Hypothalamus (tissue), 51 donors: ENCODE data around the gene NHLH1.

Experiments
- DNase-seq, 51 donors: peaks; one replicate each; lab custom pipeline; 2025; lab: John Stamatoyannopoulos, UW

Gene NHLH1

GRCh38 chr1:160366731-160367515 is at the start of gene NHLH1:
TSS of gene NHLH1 (plus strand) at chr1:160367071. CDS start at chr1:160370732, 3,661 bp downstream.
- no peak for DNase-seq

- DNase-seq, result no peak
Observed at GRCh38 chr1:160322831-160323230, 44.0 kb upstream of the NHLH1 start.

GRCh38 chr1:160325252-160325651 is 41.6 kb upstream of the NHLH1 start:
- DNase-seq, result no peak

- no peak for DNase-seq
Observed at GRCh38 chr1:160326418-160326817, 40.5 kb upstream of the NHLH1 start.

GRCh38 chr1:160328184-160328583 is 38.7 kb upstream of the NHLH1 start:
- DNase-seq, result peak in 5 of 51 donors; percentile 24 to 71 (median 28)

GRCh38 chr1:160330119-160330518 is 36.8 kb upstream of the NHLH1 start:
- no peak for DNase-seq

GRCh38 chr1:160332516-160332915 is 34.4 kb upstream of the NHLH1 start:
- DNase-seq, result no peak

GRCh38 chr1:160338580-160338979 is 28.3 kb upstream of the NHLH1 start:
- DNase-seq, result no peak

GRCh38 chr1:160340146-160340545 is 26.7 kb upstream of the NHLH1 start:
- no peak for DNase-seq

GRCh38 chr1:160340866-160341265 is 26.0 kb upstream of the NHLH1 start:
- no peak for DNase-seq

- DNase-seq, result no peak
Observed at GRCh38 chr1:160342526-160342925, 24.3 kb upstream of the NHLH1 start.

GRCh38 chr1:160342953-160343869 is 23.7 kb upstream of the NHLH1 start, which contains the start of the genes COPA and NCSTN:
TSS of gene COPA (minus strand) at chr1:160343250. CDS start at chr1:160343170, 80 bp downstream.
TSS of gene NCSTN (plus strand) at chr1:160343383. CDS start at chr1:160343397, 14 bp downstream.
- peak; percentile 48 to 94 (median 85) for DNase-seq

GRCh38 chr1:160344241-160344640 is 22.6 kb upstream of the NHLH1 start:
- no peak for DNase-seq

GRCh38 chr1:160344936-160345335 is 21.9 kb upstream of the NHLH1 start:
- DNase-seq, result no peak

GRCh38 chr1:160346463-160346862 is 20.4 kb upstream of the NHLH1 start:
- no peak for DNase-seq

- DNase-seq, result no peak
Observed at GRCh38 chr1:160346958-160347357, 19.9 kb upstream of the NHLH1 start.

- DNase-seq, result no peak
Observed at GRCh38 chr1:160351629-160352028, 15.2 kb upstream of the NHLH1 start.

- no peak for DNase-seq
Observed at GRCh38 chr1:160352555-160352954, 14.3 kb upstream of the NHLH1 start.

GRCh38 chr1:160353223-160353622 is 13.6 kb upstream of the NHLH1 start:
- DNase-seq, result no peak

GRCh38 chr1:160354388-160354985 is 12.4 kb upstream of the NHLH1 start:
- DNase-seq, result peak in 7 of 51 donors; percentile 7 to 16 (median 14)
